Measurements from ENCODE around the gene AGPS.

DNA sequence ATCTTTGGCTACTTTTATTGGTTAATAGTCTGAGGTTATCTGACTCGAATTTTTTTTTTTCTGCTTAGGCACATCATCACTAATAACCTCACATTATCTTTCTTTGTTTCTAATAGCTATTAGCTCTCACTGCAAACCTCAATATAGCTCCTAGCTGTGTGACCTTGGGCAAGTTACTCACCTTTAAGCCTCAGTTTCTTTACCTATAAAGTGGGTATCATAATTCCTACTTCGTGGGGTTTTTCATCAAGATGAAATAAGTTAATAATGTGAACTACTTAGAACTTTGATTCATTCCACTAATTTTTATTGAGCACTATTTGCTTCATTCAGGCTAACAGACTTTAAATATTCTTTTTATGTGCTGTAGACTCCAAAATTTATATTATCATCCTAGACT lies 55.5 kb downstream of the AGPS start:
- TF ChIP-seq, protein P1, sequence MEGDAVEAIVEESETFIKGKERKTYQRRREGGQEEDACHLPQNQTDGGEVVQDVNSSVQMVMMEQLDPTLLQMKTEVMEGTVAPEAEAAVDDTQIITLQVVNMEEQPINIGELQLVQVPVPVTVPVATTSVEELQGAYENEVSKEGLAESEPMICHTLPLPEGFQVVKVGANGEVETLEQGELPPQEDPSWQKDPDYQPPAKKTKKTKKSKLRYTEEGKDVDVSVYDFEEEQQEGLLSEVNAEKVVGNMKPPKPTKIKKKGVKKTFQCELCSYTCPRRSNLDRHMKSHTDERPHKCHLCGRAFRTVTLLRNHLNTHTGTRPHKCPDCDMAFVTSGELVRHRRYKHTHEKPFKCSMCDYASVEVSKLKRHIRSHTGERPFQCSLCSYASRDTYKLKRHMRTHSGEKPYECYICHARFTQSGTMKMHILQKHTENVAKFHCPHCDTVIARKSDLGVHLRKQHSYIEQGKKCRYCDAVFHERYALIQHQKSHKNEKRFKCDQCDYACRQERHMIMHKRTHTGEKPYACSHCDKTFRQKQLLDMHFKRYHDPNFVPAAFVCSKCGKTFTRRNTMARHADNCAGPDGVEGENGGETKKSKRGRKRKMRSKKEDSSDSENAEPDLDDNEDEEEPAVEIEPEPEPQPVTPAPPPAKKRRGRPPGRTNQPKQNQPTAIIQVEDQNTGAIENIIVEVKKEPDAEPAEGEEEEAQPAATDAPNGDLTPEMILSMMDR (conservative IDR thresholded peaks at IDR 0.05), result no peak
- TF ChIP-seq EZH2 (IDR thresholded peaks at IDR 0.05; ENCODE audit: low read depth), result no peak

Data from PC-9 (cell line).